22Rv1 (cell line): ENCODE data around the gene DCTN2.

ENCODE experiments used
- ZFX ChIP-seq: fragments of 450-650 bp; IDR thresholded peaks from 2 replicates; pipeline ENCODE4 v1.6.1; 2017; ENCODE audit warnings: antibody characterized with exemption, borderline replicate concordance
- TF ChIP-seq, protein P1 (sequence below): fragments of 450-650 bp; IDR thresholded peaks from 2 replicates; pipeline ENCODE4 v1.5.1; 2017; ENCODE audit warnings: mild to moderate bottlenecking

- TF ChIP-seq, protein P1, sequence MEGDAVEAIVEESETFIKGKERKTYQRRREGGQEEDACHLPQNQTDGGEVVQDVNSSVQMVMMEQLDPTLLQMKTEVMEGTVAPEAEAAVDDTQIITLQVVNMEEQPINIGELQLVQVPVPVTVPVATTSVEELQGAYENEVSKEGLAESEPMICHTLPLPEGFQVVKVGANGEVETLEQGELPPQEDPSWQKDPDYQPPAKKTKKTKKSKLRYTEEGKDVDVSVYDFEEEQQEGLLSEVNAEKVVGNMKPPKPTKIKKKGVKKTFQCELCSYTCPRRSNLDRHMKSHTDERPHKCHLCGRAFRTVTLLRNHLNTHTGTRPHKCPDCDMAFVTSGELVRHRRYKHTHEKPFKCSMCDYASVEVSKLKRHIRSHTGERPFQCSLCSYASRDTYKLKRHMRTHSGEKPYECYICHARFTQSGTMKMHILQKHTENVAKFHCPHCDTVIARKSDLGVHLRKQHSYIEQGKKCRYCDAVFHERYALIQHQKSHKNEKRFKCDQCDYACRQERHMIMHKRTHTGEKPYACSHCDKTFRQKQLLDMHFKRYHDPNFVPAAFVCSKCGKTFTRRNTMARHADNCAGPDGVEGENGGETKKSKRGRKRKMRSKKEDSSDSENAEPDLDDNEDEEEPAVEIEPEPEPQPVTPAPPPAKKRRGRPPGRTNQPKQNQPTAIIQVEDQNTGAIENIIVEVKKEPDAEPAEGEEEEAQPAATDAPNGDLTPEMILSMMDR, result no peak
- TF ChIP-seq ZFX, result no peak
Observed at GRCh38 chr12:57593187-57593586, 46.2 kb upstream of the DCTN2 start.
